Stimulated activated CD4-positive, alpha-beta T cell treated with anti-CD3 and anti-CD28 coated beads, TNF-alpha, amount 100 ng/mL, for 24 hours (primary cell): ENCODE measurements around the gene HPCAL1.

Source experiments
- DNase-seq, 3 experiments: peaks; one replicate each; pipeline ENCODE4 v3.0.0-alpha.2; 2020; ENCODE audit warnings: low read depth in 3 of 3

Gene HPCAL1

DNA sequence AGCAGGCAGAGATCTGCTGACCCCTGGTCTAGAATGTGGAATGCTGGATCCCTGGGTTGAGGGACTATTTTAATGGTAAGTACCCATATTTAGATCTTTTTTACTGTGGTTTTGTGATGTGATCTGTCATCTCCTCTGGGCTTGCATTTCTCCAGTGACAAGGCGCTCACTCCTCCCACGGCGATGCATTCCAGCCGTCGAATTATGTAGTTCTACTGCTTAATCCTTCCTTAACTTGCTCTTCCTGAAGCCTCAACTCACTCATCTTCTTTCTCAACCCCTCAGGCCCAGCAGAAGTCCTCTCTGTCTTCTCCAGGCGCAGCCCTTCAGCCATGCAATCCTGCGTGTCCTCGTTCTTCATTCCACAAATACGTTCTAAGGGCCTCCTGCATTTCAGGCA, 51.2 kb downstream of the HPCAL1 start:
- DNase-seq = no peak

DNA sequence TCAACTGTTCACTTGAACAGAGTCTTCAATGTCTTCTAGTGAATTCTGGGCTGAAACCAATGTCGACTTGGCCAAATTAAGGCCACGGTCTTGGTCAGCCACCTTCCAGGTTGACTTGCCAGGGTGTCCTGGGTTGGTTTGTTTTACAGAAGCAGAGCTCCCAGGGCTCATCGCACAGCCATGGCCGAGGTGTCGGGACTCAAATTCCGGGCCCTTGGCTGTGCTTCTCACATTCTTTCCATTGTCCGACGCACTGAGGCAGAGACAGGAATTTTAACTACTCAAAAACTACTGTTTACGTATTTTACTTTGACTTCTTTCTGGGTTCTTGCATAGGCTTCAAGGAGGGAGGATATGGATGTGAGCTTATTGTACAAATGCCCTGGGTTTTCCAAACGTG, 51.7 kb downstream of the HPCAL1 start:
- DNase-seq = no peak

DNA sequence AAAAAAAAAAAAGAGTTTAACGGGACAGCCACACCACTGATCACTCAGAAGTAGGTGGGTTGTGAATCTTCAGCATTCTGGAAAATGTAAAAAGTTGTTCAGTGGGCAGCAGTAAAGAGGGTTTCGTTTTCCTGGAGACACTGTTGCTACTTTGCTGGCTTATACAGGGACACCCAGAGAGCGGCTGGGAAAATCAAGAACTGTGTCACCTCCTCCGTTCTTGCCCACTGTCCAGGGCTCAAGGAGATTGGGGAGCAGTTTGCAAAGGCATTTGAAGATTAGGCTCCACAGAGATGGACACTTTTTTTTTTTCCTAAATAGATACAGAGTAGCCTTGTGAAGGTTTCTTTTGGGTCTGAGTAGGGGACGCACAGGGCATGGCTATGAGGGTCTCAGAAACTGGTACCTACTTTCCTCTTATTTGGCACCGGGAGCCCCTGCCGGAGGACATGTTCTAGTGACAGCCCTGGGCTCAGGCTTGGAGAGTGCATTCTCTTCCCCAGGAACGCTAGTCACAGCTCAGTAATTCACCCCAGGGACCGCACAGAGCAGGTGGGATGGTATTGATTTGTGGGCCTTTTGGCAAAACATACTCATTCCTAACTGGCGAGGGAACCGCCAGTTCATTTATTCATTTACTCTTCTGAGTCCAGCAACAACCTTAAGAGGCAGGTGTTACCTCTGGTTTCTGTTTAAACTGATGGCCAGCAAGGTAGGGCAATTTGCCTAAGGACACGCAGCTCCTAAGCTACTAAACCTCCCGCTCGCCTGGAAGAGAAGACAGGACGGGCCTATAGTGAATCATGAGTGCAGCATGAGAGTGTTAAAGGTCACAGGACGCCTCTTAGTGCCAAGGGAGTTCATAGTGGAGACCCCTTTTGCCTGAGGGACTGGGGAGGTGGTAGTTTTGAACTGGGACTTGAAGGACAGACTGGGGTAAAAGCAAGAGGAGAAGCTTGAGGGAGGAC, 53.1 kb downstream of the HPCAL1 start:
- DNase-seq = no peak

DNA sequence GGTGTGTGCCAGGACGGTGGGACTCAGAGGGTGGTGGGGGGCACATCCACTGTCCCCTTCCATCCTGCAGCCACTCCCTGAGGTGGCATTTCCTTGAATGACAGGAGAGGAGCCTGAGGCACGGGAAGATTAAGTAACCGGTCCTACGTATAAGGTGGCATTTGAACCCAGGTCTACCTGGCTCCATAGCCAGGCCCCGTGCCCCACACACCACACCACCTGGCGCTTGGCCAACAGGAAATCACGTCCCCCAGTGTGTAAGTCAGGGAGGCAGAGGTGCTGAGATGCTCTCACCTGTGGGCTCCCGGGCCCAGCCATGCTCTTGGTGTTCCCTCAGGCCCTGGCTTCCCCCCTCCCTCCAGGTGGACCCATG, 53.7 kb downstream of the HPCAL1 start:
- no peak for DNase-seq

DNA sequence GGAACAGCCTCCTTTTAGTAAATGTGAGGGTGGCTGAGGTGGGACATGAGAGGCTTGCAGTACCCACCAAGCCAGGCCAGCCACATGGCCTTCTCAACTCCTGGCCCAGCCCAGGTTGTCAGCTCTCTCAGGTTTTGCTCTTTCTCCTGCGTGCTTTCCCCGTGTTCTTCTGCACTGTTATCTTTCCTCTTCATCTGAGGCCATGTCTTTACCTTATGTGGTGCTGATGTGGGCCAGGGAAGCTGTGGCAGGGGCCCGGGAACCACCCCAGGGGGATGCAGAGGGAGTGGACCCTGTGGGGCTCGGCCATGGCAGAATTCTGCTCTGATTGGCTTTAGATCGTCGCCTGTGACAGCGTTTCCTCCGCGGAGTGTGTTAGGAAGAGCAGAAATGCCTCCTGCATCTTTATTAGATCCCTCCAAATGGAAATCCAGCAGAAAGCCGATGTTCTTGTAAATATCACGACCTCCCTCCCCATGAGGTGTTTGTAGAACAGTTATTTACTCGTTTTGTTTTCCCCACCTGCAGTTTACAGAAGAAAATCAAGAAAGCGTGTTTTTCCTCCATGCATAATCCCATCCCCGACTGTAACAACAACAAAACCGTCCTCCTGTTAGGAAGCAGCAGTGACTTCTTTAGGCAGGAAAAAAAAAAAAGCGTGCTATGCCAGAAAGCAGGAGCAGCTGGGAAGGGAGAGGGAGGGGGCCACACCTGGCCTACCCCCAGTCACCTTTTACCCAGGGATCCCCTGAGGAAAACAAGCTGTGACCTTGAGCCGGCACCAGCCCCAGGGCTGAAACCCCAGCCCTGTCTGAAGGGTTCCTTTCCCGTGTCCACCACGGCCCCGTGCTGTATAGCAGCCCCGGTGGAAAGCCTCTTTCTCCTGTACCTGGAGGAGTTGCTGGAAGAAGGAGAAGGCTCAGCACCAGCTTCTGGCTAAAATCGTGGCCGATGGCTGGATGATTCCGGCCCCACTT, 54.8 kb downstream of the HPCAL1 start:
- DNase-seq = no peak

DNA sequence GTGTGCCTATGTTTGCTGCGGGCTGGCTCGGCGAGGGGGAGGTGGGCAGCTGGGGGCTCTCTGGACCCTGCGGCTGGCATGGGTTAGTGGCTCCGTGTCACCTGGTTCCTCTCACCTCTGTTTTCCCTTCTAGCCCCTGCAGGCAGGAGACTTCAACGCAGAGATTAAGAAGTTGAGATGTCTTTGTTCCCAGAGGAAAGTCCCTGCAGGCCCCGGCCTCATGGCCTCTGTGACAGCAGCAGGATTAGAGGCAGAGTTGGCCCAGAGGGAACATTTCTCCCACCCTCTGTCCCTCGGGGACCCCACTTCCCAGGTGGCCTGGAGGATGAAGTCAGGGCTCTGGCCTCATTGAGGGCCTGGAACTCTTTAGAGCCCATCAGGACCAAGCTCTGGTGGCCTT, 56.5 kb downstream of the HPCAL1 start:
- DNase-seq = no peak

DNA sequence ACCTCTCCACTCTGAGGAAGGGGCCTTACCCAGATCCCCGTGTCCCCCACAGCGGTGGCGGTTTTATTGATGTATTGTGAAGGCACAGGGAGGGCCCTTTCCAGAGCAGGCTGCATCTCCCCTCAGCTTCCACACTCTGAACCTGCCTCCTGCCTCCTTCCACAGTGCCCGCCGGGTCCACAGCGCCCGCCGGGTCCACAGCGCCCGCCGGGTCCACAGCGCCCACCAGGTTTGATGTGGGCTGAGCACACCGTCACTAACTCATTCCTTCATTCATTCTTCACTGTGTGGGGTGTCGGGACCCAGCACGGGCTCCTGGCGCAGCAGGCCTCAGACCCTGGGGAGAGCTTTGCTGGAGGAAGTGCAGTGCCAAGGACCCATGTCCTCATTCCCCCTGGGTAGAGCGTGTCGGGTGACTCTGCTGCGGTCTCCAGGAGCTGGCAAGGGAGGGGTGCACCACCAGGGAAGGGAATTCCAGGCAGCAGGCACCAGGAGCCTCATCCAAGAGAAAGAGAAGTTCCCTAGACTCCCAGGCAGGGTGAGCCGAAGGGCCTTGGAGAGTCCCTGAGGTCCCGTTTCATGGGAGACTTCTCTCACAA, 57.1 kb downstream of the HPCAL1 start:
- DNase-seq = no peak

DNA sequence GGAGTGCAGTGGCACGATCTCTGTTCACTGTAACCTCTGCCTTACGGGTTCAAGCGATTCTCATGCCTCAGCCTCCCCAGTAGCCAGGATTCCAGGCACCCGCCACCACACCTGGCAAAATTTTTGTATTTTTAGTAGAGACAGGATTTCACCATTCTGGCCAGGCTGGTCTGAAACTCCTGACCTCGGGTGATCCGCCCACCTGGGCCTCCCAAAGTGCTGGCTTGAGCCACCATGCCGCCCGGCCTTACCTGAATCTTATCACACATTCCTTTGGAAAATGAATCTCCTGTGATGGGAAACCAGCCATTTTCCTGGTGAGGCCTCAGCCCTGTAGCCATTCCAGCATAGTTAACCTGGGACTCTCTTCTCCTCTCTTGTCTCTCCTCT, 57.8 kb downstream of the HPCAL1 start:
- DNase-seq = no peak

DNA sequence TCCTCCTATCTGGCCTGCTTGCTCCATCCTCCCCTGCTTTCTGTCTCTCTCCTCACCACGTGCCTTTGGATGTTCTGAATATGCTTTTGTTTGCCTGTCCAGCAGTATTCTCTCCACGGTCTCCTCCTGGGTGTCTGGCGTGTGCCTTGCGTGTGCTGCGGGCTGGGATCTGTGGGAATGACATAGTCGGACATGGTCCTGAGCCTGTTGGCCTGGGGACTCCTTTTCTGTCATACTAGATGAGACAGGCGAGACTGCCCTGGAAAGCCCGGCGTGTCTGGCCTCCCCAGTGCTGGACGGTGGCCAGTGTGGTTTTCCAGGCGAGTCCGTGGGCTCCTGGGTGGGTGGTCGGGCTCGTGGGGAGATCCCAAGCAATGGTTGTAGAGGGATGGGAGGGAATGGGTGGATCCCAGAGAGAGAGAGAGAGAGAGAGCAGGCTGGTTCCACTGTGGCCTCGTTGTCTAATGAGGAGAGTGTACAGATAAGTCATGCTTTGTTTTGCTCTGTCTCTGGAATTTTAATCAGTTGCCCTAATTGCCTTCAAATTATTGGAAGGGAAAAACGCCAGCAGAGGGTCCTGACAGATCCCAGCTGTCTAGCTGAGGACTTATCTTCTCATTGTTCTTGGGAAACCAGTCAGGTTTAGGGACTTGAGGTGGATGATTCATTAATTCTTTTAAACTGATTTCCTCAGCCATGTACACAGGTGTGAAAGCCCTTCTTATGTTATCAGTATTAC, 58.3 kb downstream of the HPCAL1 start:
- no peak for DNase-seq

DNA sequence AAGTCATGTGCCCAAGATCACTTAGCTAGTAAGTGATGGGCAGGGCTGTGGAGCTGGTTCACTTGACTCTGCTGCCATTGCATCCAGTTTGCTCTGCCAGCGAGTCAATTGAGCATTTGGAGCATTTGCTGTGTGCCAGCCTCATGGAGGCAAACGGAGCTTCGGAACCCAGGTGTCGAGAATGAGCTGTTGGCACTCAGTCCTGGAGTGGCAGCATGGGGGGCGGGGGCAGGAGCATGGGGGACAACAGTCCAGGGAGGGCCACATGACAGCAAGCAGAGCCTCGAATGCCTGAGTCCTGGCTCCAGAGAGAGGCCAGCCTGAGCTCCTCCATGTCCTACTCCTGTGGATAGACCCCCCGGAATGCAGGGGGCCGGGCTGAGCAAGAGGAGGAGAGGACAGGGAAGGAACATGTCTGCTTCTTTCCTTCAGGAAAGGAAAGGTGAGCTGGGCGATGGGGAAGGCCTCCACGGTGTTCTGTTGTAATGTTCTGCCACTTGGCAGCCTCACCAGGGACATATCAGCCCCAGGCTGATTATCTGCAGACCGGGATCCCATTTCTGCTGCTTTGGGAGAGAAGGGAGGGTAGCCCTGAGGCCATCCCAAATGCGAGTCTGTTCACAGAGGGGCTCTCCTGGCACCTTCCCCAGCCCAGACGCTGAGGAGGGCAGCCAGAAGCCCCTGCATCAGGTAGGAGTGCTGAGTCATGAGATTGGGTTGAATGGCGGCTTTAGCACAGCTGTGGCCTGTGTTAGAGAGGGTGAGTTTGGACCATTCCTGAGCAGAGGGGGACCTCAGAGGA, 59.6 kb downstream of the HPCAL1 start:
- DNase-seq = no peak

DNA sequence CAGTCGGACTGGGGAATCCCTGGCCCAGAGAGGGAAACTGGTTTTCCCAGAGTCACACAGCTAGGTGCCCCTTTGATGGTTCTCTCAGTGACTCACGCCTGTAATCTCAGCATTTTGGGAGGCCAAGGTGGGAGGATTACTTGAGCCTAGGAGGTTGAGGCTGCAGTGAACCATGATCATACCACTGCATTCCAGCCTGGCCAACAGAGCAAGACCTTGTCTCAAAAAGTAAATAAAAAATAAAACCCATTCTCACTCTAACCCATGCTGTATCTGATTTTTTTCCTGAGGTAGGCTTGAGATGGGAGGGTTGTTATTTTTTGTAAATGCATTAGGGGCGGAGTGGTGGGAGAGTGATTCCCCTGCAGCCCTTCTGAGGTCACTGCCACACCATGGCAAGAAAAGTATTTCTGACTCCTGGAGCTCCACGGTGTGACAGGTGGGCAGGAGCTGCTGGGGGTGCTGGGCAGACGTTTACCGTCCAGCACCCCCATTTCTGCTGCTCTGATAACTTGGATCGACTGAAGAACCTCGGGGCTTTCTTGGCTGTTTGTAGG, 60.3 kb downstream of the HPCAL1 start:
- no peak for DNase-seq

DNA sequence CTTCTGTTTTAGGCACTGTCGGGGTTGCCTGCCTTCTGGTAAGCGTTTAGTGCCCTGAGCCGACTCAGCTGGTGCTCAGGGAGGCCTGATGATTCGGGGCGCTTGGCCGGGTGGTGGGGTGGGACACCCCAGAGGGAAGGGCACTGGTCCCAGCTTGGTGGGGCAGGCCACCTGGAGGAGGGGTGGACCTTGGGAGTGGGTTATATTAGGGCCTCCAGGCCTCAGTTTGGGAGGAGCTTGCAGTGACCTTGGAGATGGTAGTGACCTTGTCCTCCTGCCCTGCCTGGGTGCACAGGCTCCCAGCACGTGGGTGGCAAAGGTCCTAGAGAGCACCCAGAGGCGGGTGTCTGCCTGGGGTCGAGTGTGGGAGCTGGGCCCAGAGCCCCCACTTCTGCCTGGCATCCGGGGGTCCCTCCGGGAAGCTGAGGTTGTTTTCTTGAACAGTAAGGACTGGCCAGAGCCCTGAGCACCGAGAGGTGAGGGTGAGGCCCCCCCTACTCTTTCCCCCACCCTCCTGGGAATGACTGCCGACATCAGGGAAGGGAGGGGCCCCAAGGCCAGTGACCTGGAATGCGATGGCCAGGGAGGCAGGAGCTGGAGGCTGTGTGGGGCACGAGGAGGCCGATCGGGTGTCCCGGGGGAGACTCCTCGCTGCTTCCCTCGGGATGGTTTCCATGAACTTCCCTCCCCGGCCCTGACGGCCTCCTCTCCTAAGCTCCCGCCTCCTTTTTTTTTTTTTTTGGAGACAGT, 61.3 kb downstream of the HPCAL1 start:
- DNase-seq = no peak

DNA sequence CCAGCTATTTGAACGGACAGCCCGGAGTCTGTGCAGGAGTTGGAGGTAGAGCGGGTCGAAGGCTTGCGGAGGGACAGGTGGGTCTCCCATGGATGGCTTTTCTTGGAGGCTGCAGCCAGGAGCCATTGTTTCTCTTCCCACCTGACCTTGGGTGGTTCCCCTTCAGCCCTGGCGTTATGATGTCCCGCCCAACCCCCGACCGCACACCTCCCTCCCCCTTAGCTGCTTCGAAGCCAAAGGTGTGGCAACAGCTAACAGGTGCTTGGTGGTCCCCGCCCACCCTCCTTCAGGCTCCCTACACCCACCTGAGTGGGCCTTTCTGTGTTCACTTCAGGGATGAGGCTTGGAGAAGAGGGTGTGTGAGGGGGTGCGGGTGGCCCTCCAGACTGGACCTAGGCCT, 62.7 kb downstream of the HPCAL1 start:
- no peak for DNase-seq

DNA sequence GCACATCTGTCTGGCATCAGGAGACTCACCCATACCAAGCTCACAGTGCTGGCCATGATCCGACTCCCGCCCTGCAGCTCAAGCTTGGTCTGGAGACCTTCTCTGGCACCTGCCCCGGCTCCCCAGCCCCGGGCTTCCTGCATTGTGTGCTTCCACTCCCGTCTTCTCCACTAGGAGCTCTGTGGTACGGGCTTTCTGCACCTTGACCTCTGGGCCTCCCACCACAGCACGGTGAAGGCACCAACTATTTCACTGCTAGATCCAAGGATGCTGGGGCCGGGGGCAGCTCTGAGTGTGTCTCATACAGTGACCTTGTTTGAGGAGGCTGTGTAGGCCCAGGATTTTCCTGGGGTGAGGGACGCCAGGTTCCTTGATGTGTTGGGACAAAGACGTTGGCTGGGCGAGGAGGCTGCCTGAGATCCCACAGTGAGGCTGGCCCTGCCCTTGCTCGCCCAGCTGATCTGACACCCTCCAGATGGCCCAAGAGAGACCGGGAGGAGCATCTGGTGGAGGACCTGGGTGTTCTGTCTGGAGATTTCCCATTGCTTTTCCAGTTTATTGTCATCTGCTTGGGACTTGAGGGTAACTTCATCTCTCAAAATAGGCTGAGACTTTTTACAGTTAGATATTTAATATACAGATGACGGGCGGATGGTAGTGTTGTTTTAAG, 64.0 kb downstream of the HPCAL1 start:
- DNase-seq = no peak

DNA sequence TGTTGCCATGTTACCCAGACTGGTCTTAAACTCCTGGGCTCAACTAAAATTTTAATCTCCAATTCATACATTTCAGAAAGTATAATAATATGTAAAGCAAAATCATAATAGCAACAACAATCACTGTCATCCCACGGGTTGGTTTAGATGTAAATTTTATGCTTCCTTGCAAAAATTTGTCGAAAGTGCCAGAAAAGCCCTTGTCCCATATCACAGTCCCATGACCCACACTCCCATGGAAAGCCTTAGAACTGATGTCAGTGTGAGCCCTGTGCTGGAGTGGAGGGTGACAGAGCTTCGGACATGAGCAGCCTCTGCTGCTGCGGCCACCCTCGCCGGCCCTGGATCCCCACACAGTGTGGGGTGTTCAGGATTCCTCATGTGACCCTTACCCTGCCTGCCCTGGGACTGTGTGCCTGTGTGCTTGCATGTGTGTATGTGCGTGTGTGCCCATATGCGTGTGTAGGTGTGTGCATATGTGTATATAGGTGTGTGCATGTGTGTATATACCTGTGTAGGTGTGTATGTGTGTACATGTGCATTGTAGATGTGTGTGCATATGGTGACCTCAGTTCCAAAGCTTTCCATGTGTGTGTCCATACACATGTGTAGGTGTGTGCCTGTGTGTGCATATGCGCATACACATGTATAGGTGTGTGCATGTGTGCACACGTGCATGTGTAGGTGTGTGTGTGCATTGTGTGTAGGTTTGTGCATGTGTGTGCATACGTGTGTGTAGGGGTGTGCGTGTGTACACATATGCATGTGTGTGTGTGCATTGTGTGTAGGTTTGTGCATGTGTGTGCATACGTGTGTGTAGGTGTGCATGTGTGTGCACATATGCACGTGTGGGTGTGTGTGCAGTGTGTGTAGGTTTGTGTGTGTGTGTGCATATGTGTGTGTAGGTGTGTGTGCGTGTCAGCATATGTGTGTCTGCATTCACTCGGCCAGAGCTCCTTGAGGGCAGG, 65.1 kb downstream of the HPCAL1 start:
- no peak for DNase-seq

DNA sequence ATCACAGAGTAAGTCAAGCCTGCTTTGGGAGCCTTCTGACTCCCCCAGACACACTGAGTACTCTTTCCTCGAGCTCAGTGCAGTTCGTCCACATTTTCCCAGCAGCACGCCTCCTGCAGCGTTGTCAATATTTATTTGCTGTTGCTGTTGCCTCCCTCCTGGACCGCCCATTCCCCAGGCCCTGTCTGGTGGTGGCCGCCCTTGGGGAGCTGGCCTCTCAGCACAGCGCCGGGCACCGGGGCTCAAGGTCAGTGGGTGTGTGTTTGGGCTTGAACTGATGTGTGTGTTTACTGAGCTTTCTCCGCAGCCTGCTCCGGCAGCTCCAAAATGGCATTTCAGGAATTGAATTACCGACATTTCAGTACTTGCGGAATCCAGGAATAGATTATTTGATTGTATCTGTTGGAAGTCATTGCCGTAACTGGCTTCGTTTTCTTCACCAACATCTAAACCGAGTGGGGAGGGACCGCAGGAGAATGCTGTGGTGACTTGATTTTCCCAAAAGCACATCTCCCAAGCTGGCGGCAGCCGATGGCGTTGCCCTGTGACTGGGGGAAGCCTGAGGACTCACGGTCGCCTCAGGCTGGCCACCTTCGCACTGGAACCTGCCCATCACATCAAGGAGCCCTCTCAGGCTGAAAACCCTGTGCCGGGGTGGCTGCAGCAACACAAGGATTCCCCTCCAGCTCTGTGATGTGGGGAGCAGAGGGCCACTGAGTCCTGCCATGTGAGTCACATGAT, 66.0 kb downstream of the HPCAL1 start:
- DNase-seq = no peak
